Activated gamma-delta T cell treated with Interleukin-2 at 50 U/mL for 16 hours (primary cell): ENCODE measurements around the gene PCDHA13.
"Not testable (repeated sequence)": the region's sequence is repeated elsewhere in the genome, so short reads cannot be mapped to it uniquely, and the experiment has no call there.

Source experiments
- DNase-seq: peaks from one replicate; pipeline ENCODE4 v3.0.0-alpha.2; 2020

The PCDHA13 gene

GRCh38 chr5:140870221-140871201, 11.4 kb upstream of the PCDHA13 start:
- no peak for DNase-seq

- no peak for DNase-seq
These were observed 6.5 kb upstream of the PCDHA13 start, which contains the start of gene PCDHA12 for GRCh38 chr5:140875085-140876065. TSS of gene PCDHA12 (plus strand) at chr5:140875308. CDS start at chr5:140875473, 165 bp downstream.

- not testable (repeated sequence) for DNase-seq
These were observed 5.2 kb upstream of the PCDHA13 start for GRCh38 chr5:140876541-140877261.

- DNase-seq, result no peak
These were observed 4.7 kb upstream of the PCDHA13 start for GRCh38 chr5:140877262-140877581.

GRCh38 chr5:140882591-140882899, 621 bp downstream of the PCDHA13 start:
- no peak for DNase-seq

GRCh38 chr5:140883373-140883772, 1.4 kb downstream of the PCDHA13 start:
- DNase-seq, result no peak

- no peak for DNase-seq
These were observed 2.2 kb downstream of the PCDHA13 start for GRCh38 chr5:140883927-140884697.

- no peak for DNase-seq
These were observed 34.4 kb downstream of the PCDHA13 start for GRCh38 chr5:140916325-140916724.

DNA sequence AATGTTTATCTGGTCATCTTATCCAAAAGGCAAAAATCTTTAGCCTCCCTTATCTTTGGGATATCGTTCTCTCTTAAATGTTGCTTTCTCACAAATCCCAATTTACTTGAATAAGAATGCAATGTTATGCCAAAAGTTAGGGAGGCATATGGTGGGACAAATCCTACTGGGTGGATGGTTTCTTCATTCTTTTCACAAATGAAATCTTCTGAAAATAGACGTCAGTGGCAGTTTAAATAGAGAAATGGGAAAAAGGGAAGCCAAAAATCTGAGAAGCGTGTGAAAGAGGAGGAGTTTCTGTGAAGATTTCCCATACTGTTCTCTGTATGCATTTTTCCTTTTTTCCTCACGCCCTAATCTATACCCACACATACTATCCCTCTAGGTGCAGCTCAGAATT, 41.7 kb downstream of the PCDHA13 start:
- no peak for DNase-seq

- no peak for DNase-seq
These were observed 44.0 kb downstream of the PCDHA13 start, which contains the start of gene PCDHAC1 for GRCh38 chr5:140925806-140926442. TSS of gene PCDHAC1 (plus strand) at chr5:140926299. CDS start at chr5:140926893, 594 bp downstream.

DNA sequence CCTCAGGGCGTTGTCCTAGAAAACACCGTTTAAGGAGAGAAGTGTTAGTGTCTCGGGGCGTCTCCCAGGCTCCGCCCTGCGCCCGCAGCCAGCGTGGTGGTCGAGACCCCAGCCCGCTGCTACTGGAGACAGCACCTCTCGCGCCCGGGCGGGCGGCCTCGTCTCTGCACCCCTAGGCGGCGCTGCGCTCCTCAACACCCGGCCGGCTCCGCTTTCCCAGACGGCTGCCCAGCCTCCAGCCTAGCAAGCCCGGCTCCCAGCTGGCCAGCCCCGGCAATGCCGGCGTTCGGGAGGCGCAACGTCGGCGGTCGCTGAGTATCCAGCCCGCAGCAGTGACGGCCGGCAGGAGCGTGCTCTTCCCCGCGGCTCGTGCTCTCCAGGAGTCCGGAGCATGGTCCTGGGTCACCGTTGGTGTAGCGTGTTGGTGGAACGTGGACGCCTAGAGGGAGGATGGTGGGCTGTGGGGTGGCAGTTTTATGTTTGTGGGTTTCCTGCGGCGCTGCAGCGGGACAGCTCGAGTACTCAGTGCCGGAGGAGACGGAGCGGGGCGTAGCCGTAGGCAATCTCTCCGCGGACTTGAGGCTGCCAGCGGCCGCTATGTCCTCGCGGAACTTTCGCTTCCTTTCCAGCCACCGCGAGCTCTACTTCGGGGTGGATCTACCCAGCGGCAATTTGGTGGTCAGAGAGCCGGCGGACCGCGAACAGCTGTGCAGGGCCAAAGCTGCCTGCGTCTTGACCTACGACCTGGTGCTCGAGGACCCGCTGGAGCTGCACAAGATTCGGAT, 44.7 kb downstream of the PCDHA13 start:
- DNase-seq, result no peak

DNA sequence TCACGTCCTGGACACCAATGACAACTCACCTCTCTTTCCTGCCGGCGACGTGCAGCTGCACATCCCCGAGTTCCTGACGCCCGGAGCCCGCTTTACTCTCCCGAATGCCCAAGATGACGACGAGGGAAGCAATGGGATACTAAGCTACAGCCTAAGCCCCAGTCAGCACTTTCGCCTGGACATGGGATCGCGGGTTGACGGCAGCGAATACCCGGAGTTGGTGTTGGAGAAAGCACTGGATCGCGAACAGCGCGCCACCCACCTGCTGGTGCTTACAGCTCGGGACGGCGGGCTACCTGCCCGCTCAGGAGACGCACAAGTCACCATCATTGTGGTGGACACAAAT, 45.3 kb downstream of the PCDHA13 start:
- DNase-seq, result no peak
